ENCODE data around the gene TTC32. TPM values are rescaled to one million over a fixed set of nuclear protein-coding genes. Genes with fewer than 3 reads are reported as not detected.

The TTC32 gene
- total RNA-seq, 3 donors from 2014 or later, result 16.7 to 35.1 (median 17.8) TPM

DNA sequence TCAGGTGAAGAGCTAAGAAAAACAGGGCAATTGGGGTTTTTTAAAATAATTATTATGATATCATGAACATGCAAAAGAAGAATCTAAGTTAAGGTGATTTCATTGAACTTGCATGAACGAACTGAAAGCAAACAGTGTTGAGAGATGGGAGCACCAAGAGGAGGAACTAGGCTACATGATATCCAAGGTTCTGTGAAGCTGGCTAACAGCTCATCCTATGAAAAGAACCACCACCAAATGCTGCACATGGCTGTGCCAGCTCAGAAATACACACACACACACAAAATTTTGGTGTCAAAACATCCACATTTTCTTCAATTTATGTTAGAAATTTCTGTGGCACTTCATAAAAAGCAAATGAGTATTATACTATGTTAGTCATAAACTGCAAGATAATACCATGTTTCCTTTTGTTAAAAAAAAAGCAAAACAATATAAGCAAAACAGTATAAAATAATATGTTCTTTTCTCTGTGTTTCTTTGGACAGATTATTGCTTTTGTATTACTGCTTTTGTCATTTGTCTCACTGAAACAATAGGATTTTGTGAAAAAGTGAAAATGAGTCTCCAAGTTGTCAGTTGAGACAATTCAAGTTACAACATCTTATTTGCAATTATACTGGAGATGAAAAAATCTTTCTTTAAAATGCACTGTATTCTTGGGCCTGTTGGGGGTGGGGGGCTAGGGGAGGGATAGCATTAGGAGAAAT, 12.6 kb upstream of the TTC32 start:
- intact Hi-C loops (cut with DNase I; ENCODE audit: low total_unique reads), result no loop called here
- Histone ChIP-seq H3K9me3 (no peaks in the 10 kb centered on the region), H3K4me1 (no peaks in the 10 kb centered on the region), H3K36me3 (no peaks in the 10 kb centered on the region), H3K27ac (no peak overlapping the region), H3K27me3 (no peaks in the 10 kb centered on the region), H3K4me3 (no peak overlapping the region)
- DNase-seq (ENCODE audit: low spot score in 2 of 2), result no peak
- no peak for TF ChIP-seq POLR2AphosphoS5 (IDR thresholded peaks at IDR 0.05)

DNA sequence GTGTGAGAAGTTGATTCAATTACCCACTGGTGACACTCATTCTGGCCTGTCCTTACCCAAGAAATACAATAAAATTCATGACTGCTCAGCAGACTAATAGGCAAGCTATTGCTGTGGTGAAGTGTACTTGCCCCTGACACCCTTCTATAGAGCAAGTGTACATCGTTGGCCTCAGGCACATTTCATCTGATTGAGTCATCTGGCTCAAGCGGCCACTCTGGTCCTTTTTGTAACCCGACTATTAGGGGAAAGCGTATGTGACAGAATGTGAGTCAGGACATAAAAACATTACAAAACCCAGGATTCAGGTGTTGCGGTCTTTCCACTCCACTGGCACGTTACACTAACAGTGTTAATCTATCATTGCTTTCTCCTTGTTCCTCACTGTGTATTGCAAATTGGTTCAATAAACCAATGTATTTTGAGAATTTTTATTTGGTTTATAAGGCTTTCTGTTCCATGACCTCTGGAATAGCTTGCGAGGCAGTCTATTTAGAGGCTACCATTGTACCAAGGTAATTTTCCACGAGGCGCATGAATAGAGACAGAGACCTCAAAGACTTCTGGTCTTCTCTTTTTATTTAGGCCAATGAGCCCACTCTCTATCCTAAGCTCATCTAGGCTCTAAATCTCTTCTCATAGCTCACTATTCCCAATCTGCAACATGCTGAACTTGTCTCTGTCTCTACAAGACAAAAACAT, 10.2 kb upstream of the TTC32 start:
- Histone ChIP-seq H3K4me1 (no peaks in the 10 kb centered on the region), H3K36me3 (no peaks in the 10 kb centered on the region), H3K27ac (no peak overlapping the region), H3K9me3 (no peaks in the 10 kb centered on the region), H3K27me3 (no peaks in the 10 kb centered on the region), H3K4me3 (no peak overlapping the region)
- TF ChIP-seq, protein P1, sequence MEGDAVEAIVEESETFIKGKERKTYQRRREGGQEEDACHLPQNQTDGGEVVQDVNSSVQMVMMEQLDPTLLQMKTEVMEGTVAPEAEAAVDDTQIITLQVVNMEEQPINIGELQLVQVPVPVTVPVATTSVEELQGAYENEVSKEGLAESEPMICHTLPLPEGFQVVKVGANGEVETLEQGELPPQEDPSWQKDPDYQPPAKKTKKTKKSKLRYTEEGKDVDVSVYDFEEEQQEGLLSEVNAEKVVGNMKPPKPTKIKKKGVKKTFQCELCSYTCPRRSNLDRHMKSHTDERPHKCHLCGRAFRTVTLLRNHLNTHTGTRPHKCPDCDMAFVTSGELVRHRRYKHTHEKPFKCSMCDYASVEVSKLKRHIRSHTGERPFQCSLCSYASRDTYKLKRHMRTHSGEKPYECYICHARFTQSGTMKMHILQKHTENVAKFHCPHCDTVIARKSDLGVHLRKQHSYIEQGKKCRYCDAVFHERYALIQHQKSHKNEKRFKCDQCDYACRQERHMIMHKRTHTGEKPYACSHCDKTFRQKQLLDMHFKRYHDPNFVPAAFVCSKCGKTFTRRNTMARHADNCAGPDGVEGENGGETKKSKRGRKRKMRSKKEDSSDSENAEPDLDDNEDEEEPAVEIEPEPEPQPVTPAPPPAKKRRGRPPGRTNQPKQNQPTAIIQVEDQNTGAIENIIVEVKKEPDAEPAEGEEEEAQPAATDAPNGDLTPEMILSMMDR (IDR thresholded peaks at IDR 0.05), result no peak
- TF ChIP-seq POLR2A (IDR thresholded peaks at IDR 0.05) (no peak), POLR2AphosphoS5 (IDR thresholded peaks at IDR 0.05) (no peak)
- intact Hi-C loops (cut with DNase I; ENCODE audit: low total_unique reads), result no loop called here
- DNase-seq (ENCODE audit: low spot score in 2 of 2), result no peak

DNA sequence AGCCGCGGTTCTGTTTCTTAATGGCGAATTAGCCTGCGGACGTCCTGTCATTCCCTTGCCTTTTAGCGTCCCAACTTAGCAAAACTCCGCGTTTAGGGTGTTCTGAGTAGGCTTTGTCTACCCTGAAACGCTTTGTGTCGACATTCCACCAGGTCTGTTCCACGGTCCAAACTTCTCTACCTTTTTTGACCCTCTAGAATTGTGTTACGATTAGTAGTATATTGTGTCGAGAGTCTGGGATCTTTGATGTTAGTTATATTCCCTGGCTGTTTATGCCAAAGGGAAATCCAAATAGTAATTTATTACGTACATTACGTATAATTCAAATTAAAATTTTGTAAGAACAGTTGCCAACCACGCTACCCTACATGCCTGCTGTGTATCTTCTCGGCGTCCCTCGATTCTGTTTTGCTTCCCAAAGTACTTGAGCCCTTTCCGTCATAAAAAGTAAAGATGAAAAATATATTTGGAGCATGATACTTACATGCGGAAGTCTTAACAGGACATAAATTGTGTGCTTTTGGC, 495 bp upstream of the TTC32 start:
- no peaks in the 10 kb centered on the region for H3K36me3 ChIP-seq
- H3K27me3 ChIP-seq, result no peaks in the 10 kb centered on the region
- intact Hi-C loops (cut with DNase I; ENCODE audit: low total_unique reads), result no loop called here
- H3K9me3 ChIP-seq, result no peaks in the 10 kb centered on the region
- DNase-seq (ENCODE audit: low spot score in 2 of 2), result no peak
- peak overlapping the region; percentile 78 to 90 (median 88) for H3K4me3 ChIP-seq
- H3K4me1 ChIP-seq, result peaks cover 0 to 14% of the 10 kb centered on the region in 2 donors
- no peak for TF ChIP-seq POLR2AphosphoS5 (IDR thresholded peaks at IDR 0.05)
- TF ChIP-seq POLR2A (IDR thresholded peaks at IDR 0.05), result no peak
- TF ChIP-seq, protein P1 (IDR thresholded peaks at IDR 0.05), result no peak
- H3K27ac ChIP-seq, result peak overlapping the region; percentile 95

DNA sequence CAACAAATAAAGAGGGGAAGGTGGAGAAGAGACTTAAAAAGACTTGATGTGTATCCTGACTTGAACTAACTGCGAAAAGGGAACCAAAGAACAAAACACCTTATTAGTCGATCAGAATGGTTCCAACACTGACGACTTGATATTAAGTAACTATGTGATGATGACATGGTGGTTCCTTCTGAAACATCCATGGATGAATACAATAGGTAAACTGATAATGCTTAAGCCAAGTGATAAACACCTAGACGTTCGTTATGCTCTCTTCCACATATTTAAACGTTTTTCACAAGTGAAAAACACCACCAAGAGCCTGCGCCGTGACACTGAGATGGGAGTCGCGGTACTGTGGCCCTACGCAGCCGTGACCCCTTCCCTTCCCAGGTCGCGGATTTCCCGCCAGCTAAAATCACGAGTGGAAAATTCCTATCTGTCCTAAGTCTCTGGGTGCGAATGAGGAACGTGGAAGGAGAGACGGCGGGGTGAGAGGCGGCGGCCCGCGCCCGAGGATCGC, 797 bp downstream of the TTC32 start:
- H3K27ac ChIP-seq, result peak overlapping the region; percentile 95
- intact Hi-C loops (cut with DNase I; ENCODE audit: low total_unique reads), result no loop called here
- no peaks in the 10 kb centered on the region for H3K27me3 ChIP-seq
- peaks cover 0 to 14% of the 10 kb centered on the region in 2 donors for H3K4me1 ChIP-seq
- H3K9me3 ChIP-seq, result no peaks in the 10 kb centered on the region
- H3K4me3 ChIP-seq, result peak overlapping the region; percentile 78 to 90 (median 88)
- no peak for TF ChIP-seq POLR2AphosphoS5 (IDR thresholded peaks at IDR 0.05)
- TF ChIP-seq POLR2A (IDR thresholded peaks at IDR 0.05), result no peak
- TF ChIP-seq, protein P1 (IDR thresholded peaks at IDR 0.05), result no peak
- H3K36me3 ChIP-seq, result no peaks in the 10 kb centered on the region
- DNase-seq (ENCODE audit: low spot score in 2 of 2), result no peak

DNA sequence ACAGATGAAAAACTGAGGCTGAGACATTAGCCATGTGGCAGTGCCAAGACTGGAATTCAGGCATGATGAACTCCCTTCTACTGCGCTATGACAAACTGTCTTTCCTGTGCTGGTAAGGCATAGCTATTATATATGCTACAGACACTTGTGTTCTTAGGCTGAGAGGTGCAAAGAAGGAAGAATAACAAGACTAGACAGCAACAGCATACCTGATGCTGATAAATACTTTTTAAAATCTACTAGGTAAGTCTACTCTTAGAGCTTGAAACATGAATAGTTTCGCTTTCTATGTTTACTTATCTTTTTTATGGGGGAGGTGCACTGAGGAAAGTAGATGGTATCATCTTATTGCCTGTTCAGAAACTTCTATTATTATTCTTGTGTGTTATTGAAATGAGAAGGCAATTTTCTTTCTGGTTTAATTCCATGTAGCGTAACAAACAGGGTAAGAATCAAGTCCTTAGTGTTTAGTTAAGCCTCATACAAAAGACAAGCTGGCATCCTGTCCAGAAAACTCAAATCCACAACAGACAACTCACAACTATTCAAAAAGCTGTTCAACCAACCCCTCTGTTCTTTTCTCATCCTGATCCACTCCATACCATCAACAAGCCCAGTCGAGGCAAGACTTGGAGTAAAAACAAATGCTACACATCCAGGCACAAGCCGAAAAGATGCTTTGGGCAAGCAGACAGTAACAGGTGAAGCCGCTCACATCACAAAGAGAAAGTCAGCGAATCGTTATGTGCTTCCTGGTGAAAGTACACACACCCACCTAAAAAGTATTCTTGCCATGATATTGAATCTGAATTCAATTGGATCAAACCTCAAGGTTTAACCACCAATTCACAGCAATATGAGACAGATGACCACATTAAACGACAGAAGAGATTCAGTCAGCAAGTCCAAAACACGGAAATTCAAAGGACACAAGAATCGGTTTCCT, 1.5 kb downstream of the TTC32 start:
- DNase-seq (ENCODE audit: low spot score in 2 of 2), result no peak
- Histone ChIP-seq H3K27me3 (no peaks in the 10 kb centered on the region), H3K27ac (peak overlapping the region; percentile 95), H3K9me3 (no peaks in the 10 kb centered on the region), H3K4me3 (peak overlapping the region; percentile 78 to 90 (median 88)), H3K36me3 (no peaks in the 10 kb centered on the region), H3K4me1 (peaks cover 0 to 14% of the 10 kb centered on the region in 2 donors)
- intact Hi-C loops (cut with DNase I; ENCODE audit: low total_unique reads), result no loop called here
- TF ChIP-seq POLR2A (IDR thresholded peaks at IDR 0.05) (no peak), POLR2AphosphoS5 (IDR thresholded peaks at IDR 0.05) (no peak)

All from breast epithelium (tissue), 4 donors.